Osteocyte (in vitro differentiated cells): ENCODE results near the gene MZT1. TPM values are rescaled to one million over a fixed set of nuclear protein-coding genes. Genes with fewer than 3 reads are reported as not detected.
"Not testable (repeated sequence)": the region's sequence is repeated elsewhere in the genome, so short reads cannot be mapped to it uniquely, and the experiment has no call there.

Source experiments
- DNase-seq: peaks from one replicate; pipeline ENCODE4 v3.0.0; 2021; ENCODE audit warnings: mixed read lengths; ENCODE audit not compliant: unreplicated experiment; ENCODE audit errors: extremely low spot score
- H3K27ac Mint-ChIP-seq: one replicate; pipeline ENCODE4 v1.8.0; 2021; ENCODE audit warnings: mild to moderate bottlenecking, mixed read lengths; ENCODE audit not compliant: unreplicated experiment
- H3K27me3 Mint-ChIP-seq: one replicate; pipeline ENCODE4 v1.8.0; 2021; ENCODE audit warnings: mixed read lengths; ENCODE audit not compliant: unreplicated experiment
- H3K36me3 Mint-ChIP-seq: one replicate; pipeline ENCODE4 v1.8.0; 2021; ENCODE audit warnings: mixed read lengths; ENCODE audit not compliant: unreplicated experiment
- H3K4me1 Mint-ChIP-seq: one replicate; pipeline ENCODE4 v1.8.0; 2021; ENCODE audit warnings: mixed read lengths; ENCODE audit not compliant: unreplicated experiment
- H3K4me3 Mint-ChIP-seq: one replicate; pipeline ENCODE4 v1.8.0; 2021; ENCODE audit warnings: mild to moderate bottlenecking, moderate library complexity, mixed read lengths; ENCODE audit not compliant: unreplicated experiment
- H3K9me3 Mint-ChIP-seq: one replicate; pipeline ENCODE4 v1.8.0; 2021; ENCODE audit warnings: mixed read lengths; ENCODE audit not compliant: unreplicated experiment
- total RNA-seq: library from RNA; stranded (reverse); gene quantifications from 2 replicates; pipeline ENCODE4 v1.2.1, GENCODE V29; 2021
- TF ChIP-seq, protein P1 (sequence below): fragments of 200-600 bp; sonication (generic); IDR thresholded peaks from 2 replicates; pipeline ENCODE4 v1.5.0; 2021; ENCODE audit warnings: antibody characterized with exemption, mild to moderate bottlenecking, moderate library complexity

Gene MZT1
- total RNA-seq, 1 donor from 2014 or later: 8.5 TPM

DNA sequence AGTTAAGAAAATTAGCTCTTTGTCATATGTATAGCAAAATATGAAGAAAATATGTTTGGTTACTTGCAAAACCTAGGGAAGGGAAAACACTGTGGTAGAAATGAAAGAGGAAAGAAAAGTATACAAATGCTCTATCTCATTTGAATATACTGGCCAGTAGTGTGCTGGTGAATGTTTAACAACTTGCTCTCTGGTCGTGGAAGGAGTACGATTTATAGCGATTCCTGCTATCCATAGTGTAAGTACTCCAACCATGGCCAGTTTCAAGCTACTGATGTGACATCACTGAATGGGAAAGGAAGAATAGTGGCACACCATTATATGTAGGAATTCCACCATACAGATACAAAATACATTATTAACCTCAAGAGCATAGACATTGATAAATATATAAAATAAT is 9.6 kb upstream of the MZT1 start:
- Mint-ChIP-seq H3K36me3 (peaks cover 17% of the 10 kb centered on the region), H3K4me1 (no peaks in the 10 kb centered on the region), H3K9me3 (no peaks in the 10 kb centered on the region), H3K27me3 (no peaks in the 10 kb centered on the region), H3K27ac (no peak overlapping the region), H3K4me3 (no peak overlapping the region)
- TF ChIP-seq, protein P1, sequence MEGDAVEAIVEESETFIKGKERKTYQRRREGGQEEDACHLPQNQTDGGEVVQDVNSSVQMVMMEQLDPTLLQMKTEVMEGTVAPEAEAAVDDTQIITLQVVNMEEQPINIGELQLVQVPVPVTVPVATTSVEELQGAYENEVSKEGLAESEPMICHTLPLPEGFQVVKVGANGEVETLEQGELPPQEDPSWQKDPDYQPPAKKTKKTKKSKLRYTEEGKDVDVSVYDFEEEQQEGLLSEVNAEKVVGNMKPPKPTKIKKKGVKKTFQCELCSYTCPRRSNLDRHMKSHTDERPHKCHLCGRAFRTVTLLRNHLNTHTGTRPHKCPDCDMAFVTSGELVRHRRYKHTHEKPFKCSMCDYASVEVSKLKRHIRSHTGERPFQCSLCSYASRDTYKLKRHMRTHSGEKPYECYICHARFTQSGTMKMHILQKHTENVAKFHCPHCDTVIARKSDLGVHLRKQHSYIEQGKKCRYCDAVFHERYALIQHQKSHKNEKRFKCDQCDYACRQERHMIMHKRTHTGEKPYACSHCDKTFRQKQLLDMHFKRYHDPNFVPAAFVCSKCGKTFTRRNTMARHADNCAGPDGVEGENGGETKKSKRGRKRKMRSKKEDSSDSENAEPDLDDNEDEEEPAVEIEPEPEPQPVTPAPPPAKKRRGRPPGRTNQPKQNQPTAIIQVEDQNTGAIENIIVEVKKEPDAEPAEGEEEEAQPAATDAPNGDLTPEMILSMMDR: no peak
- no peak for DNase-seq

DNA sequence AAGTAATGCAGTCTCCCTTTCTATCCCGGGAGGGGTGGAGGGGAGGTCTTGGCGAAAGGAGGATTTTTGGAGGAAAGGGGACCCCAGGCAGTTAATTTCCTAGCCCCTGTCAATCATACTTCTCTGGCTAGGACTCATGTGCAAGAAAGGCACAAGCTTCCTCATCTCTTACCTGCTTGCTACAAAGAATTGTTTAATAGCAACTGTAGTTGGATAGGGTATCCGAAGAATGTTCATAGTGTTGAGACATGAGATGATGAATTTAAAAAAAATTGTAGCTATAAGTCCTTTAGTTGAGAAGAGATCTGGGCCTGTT is 819 bp upstream of the MZT1 start:
- no peak for DNase-seq
- Mint-ChIP-seq H3K9me3 (no peaks in the 10 kb centered on the region), H3K27ac (peak overlapping the region; percentile 81), H3K36me3 (peaks cover 3% of the 10 kb centered on the region), H3K27me3 (no peaks in the 10 kb centered on the region), H3K4me1 (peaks cover 28% of the 10 kb centered on the region), H3K4me3 (peak overlapping the region; percentile 92)
- TF ChIP-seq, protein P1: no peak

DNA sequence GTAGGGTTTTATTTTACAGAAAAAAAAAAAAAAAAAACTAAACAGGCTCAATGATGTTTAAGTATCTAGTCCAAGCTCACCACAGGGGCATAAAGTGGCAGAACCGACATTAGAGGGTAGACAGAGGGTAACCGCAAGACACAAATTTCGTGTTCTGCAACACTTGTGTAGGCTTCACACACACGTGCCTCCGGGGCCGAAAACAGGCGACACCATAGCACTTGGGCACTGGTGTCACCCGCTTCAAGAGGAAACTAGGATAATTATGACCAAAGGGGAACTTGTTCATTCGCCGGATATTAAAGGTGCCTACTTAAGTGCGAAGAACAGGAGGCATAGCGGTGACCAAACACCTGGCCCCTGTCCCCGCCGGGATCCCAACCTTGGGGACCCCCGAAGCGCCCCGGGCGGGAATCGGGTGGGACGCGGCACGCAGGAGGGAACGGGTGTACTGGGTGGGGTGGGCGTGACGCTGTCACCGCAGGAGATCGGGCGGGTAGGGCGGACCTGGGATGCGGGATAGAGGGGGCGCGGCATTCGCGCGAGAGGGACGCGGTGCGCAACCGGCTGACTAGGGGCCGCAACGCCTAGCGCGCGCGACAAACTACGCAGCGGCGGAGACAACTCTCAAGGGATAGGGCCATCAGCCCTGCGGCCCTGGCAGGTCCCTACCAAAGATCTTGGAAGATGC is 558 bp downstream of the MZT1 start:
- peak; percentile 85 for DNase-seq
- Mint-ChIP-seq H3K27me3 (no peaks in the 10 kb centered on the region), H3K36me3 (peaks cover 2% of the 10 kb centered on the region), H3K4me1 (peaks cover 28% of the 10 kb centered on the region), H3K4me3 (peak overlapping the region; percentile 92), H3K27ac (peak overlapping the region; percentile 82), H3K9me3 (no peaks in the 10 kb centered on the region)
- TF ChIP-seq, protein P1: no peak

DNA sequence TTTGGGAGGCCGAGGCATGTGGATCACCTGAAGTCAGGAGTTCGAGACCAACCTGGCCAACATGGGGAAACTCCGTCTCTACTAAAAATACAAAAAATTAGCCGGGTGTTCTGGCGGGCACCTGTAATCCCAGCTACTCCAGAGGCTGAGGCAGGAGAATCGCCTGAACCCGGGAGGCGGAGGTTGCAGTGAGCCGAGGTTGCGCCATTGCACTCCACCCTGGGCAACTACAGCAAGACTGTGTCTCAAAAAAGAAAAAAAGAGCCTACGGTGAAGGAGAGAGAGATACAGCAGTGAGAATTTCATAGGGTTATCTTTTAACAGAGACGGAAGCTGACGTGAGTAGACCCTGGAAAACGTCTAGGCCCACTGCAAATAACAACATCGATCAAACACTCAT is 1.2 kb downstream of the MZT1 start:
- H3K36me3 Mint-ChIP-seq, DNase-seq, H3K27ac Mint-ChIP-seq, H3K9me3 Mint-ChIP-seq, H3K27me3 Mint-ChIP-seq: not testable (repeated sequence)
- H3K4me1 Mint-ChIP-seq: peaks cover 28% of the 10 kb centered on the region
- H3K4me3 Mint-ChIP-seq: peak overlapping the region; percentile 92

DNA sequence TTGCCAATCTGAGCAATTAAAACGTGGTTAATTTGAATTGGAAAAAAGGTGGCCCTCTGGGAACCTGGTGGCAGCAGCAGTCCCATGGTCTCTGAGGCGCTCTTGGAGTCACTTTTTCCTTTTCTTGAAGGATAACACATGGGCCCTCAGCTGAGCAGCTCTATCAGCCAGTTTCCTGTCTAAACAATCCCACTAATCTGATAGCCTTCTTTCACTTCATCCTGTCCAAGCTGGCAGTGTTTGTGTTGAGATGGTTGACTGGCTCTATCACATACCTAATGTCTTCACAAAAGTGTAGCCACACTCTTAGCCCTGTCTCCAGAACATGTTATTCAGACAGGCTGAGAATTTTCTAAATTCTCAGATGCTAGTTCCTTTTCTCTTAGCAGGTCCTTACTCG is 10.7 kb downstream of the MZT1 start:
- Mint-ChIP-seq H3K27me3 (no peaks in the 10 kb centered on the region), H3K4me3 (no peak overlapping the region), H3K4me1 (peaks cover 3% of the 10 kb centered on the region), H3K36me3 (peaks cover 31% of the 10 kb centered on the region), H3K9me3 (peaks cover 5% of the 10 kb centered on the region), H3K27ac (no peak overlapping the region)
- no peak for DNase-seq
- TF ChIP-seq, protein P1: no peak

DNA sequence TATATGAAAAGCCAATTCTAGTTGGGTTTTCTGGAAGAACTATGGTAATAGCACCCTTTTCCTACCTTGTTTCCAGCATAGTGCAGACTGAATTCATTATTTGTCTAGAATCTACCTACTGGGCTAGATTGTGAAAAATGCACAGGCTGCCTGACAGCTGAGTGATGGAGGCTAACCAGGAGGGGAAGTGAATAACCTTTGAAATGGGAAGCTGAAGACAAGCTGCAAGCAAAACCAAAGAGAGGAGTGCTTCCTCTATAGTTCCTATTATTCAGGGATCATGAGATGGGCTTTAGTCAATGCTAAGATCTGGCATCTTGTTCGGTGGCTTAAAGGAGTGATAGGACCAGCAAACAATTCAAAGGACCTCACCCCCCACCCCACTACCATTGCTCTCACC is 26.9 kb downstream of the MZT1 start:
- TF ChIP-seq, protein P1: no peak
- Mint-ChIP-seq H3K9me3 (no peaks in the 10 kb centered on the region), H3K27me3 (peaks cover 5% of the 10 kb centered on the region), H3K36me3 (peaks cover 1% of the 10 kb centered on the region), H3K4me3 (no peak overlapping the region), H3K4me1 (no peaks in the 10 kb centered on the region), H3K27ac (no peak overlapping the region)
- DNase-seq: no peak
